ENCODE results near the gene TRIP11. TPM values are rescaled to one million over a fixed set of nuclear protein-coding genes. Genes with fewer than 3 reads are reported as not detected.

The TRIP11 gene
- total and polyA plus RNA-seq, 5 experiments from 2014 or later, result 31.4 to 76.3 (median 57.6) TPM

GRCh38 chr14:91946622-91947474 lies 93.0 kb downstream of the TRIP11 start:
- Mint-ChIP-seq H3K27ac (peak overlapping the region in 5 of 10 donors; percentile 51 to 90 (median 79)), H3K36me3 (no peaks in the 10 kb centered on the region), H3K4me3 (peak overlapping the region; percentile 80 to 94 (median 89)), H3K9me3 (peaks cover 0 to 1% (median 0%) of the 10 kb centered on the region in 9 donors), H3K27me3 (peaks cover 9 to 28% (median 20%) of the 10 kb centered on the region in 5 donors), H3K4me1 (peaks cover 12 to 26% (median 18%) of the 10 kb centered on the region in 4 donors)
- ATAC-seq (peak in 1 of 2 donors; percentile 68), DNase-seq (peak in 2 of 10 donors; percentile 0 to 14)
- POLR2A ChIA-PET, result interaction anchor here (0.6 kb wide), 1 partner anchor 37 kb away, joined by 3 read pairs; no protein-coding TSS in a partner anchor

DNA sequence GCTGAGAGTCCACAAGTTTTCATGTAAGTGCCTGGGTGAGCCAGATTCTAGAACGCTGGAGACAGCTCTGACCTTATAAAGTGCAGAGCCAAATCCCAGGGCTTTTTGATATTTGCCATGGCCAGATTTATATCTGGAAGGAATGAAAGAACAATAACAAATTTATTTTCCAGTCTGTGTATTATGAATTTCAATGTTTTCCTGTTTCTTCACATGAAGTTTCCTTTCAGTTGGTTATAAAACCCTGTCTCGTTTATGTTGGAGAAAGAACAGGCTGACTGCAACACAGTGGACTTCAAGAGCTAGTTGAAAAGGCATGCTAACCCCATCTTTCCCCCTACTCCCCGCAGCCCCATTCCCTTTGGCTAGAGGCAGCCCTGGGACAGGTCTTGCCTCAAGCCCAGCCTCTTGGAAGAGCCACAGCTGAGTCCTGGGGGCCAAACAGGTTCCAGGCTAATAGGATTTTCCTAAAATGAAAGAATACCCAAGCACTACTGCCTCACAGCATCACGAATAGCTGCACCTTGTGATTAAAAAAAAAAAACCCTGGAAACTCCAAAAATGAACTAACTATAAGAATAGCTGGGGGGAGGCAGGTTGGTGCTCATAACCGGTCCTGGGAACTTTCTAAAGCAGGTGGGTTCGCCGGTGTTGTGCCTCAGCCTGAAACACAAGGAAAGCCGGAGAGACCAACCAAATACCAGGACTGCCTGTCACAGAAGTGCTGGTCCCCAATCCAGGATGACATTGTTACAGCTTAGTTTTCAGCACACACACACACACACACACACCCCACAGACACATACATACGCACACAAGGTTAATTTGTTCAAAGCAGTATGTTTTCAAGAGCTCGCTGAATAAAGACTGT lies 93.9 kb downstream of the TRIP11 start:
- no peak for DNase-seq
- no peaks in the 10 kb centered on the region for H3K36me3 Mint-ChIP-seq
- no peak for ATAC-seq
- H3K4me1 Mint-ChIP-seq, result peaks cover 12 to 26% (median 19%) of the 10 kb centered on the region in 4 donors
- H3K27me3 Mint-ChIP-seq, result peaks cover 9 to 28% (median 20%) of the 10 kb centered on the region in 5 donors
- H3K9me3 Mint-ChIP-seq, result peaks cover 0 to 1% (median 0%) of the 10 kb centered on the region in 9 donors
- POLR2A ChIA-PET, result interaction anchor here (0.7 kb wide), 1 partner anchor 816 kb away, joined by 4 read pairs; no protein-coding TSS in a partner anchor
- no peak overlapping the region for H3K27ac Mint-ChIP-seq
- H3K4me3 Mint-ChIP-seq, result peak overlapping the region in 7 of 10 donors; percentile 20 to 94 (median 89)

DNA sequence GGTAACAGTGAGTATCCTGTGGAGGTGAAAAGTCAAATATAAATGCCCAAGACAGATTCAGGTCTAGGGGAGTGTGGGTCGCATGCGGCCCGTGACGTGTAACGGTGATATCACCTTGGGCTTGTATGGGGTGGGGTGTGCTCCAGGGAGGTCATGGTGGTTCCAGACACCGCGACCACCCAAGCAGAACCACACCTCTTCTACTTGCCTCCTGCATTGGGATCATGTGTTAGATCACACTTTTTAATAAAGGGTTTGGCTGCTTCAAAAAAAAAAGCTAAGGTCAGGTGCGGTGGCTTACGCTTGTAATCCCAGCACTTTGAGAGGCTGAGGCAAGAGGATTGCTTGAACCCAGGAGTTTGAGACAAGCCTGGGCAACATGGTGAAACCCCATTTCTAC lies 96.9 kb downstream of the TRIP11 start:
- peaks cover 9 to 25% (median 19%) of the 10 kb centered on the region in 5 donors for H3K27me3 Mint-ChIP-seq
- POLR2A ChIA-PET, result interaction anchor here (0.6 kb wide), 1 partner anchor 471 kb away, joined by 7 read pairs; no protein-coding TSS in a partner anchor
- no peak overlapping the region for H3K27ac Mint-ChIP-seq
- no peak overlapping the region for H3K4me3 Mint-ChIP-seq
- no peaks in the 10 kb centered on the region for H3K36me3 Mint-ChIP-seq
- ATAC-seq (no peak), DNase-seq (no peak)
- peaks cover 11 to 21% (median 16%) of the 10 kb centered on the region in 4 donors for H3K4me1 Mint-ChIP-seq
- H3K9me3 Mint-ChIP-seq, result peaks cover 0 to 1% (median 0%) of the 10 kb centered on the region in 9 donors

DNA sequence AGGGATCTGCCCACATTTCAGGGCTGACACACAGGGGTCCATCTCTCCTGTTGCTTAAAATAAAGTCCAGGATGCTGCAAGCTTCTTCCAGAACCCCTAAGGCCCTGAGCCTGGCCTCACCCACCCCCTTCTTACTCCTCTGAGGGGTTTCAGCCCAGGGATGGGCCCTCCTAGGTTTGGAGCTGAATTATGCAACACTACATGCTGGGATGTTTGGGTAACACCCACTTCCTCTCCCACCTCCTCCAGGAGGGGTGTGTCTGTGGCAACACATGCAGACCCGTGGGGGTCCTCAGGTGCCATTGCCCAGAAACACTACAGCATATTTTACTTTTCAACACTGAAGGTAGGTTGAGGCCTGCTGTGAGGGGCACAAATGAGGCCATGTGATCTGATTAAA lies 97.7 kb downstream of the TRIP11 start:
- Mint-ChIP-seq H3K4me1 (peaks cover 10 to 17% (median 12%) of the 10 kb centered on the region in 4 donors), H3K4me3 (no peak overlapping the region), H3K27ac (no peak overlapping the region), H3K36me3 (no peaks in the 10 kb centered on the region), H3K9me3 (peaks cover 0 to 1% (median 0%) of the 10 kb centered on the region in 9 donors), H3K27me3 (peaks cover 9 to 25% (median 19%) of the 10 kb centered on the region in 5 donors)
- DNase-seq (no peak), ATAC-seq (no peak)
- POLR2A ChIA-PET, result no interaction called here

GRCh38 chr14:91940209-91940608 lies 99.7 kb downstream of the TRIP11 start:
- Mint-ChIP-seq H3K36me3 (no peaks in the 10 kb centered on the region), H3K27ac (no peak overlapping the region), H3K4me3 (no peak overlapping the region), H3K4me1 (peaks cover 3 to 6% (median 4%) of the 10 kb centered on the region in 4 donors), H3K27me3 (peaks cover 9 to 20% (median 11%) of the 10 kb centered on the region in 5 donors), H3K9me3 (peaks cover 0 to 2% (median 0%) of the 10 kb centered on the region in 9 donors)
- ATAC-seq, result no peak
- DNase-seq, result no peak
- POLR2A ChIA-PET, result no interaction called here

DNA sequence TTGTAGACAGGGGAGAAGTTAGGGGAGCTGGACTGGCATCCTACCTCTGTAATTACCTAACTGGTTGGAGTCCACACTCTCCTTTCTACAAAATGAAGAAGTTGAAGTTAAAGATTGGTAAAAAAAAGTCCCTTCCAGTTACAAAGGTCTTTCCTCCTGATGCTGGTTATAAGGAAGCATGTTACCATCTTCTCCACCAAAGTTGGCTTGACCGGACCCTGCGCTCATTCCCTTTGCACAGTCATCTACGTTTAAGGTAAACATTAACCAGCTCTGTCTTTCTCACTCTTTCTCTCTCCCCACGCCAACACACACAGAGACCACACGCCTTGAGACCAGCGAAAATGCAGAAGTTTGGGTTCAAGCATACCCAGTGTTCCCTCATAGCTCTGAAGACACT lies 104.3 kb downstream of the TRIP11 start:
- DNase-seq, result no peak
- Mint-ChIP-seq H3K27ac (no peak overlapping the region), H3K27me3 (no peaks in the 10 kb centered on the region), H3K36me3 (no peaks in the 10 kb centered on the region), H3K9me3 (peaks cover 0 to 2% (median 0%) of the 10 kb centered on the region in 9 donors), H3K4me1 (no peaks in the 10 kb centered on the region), H3K4me3 (no peak overlapping the region)
- no peak for ATAC-seq
- POLR2A ChIA-PET, result no interaction called here

GRCh38 chr14:91934554-91935285 lies 105.1 kb downstream of the TRIP11 start:
- DNase-seq, result no peak
- H3K4me1 Mint-ChIP-seq, result no peaks in the 10 kb centered on the region
- H3K27ac Mint-ChIP-seq, result no peak overlapping the region
- ATAC-seq, result no peak
- H3K27me3 Mint-ChIP-seq, result no peaks in the 10 kb centered on the region
- peaks cover 0 to 2% (median 0%) of the 10 kb centered on the region in 9 donors for H3K9me3 Mint-ChIP-seq
- no peaks in the 10 kb centered on the region for H3K36me3 Mint-ChIP-seq
- no peak overlapping the region for H3K4me3 Mint-ChIP-seq
- POLR2A ChIA-PET, result no interaction called here

GRCh38 chr14:91931478-91932088 lies 108.3 kb downstream of the TRIP11 start:
- no peak overlapping the region for H3K27ac Mint-ChIP-seq
- no peak for ATAC-seq
- peaks cover 0 to under 1% (median 0%) of the 10 kb centered on the region in 9 donors for H3K9me3 Mint-ChIP-seq
- no peaks in the 10 kb centered on the region for H3K27me3 Mint-ChIP-seq
- H3K4me1 Mint-ChIP-seq, result no peaks in the 10 kb centered on the region
- no peak overlapping the region for H3K4me3 Mint-ChIP-seq
- no peak for DNase-seq
- POLR2A ChIA-PET, result no interaction called here
- no peaks in the 10 kb centered on the region for H3K36me3 Mint-ChIP-seq

DNA sequence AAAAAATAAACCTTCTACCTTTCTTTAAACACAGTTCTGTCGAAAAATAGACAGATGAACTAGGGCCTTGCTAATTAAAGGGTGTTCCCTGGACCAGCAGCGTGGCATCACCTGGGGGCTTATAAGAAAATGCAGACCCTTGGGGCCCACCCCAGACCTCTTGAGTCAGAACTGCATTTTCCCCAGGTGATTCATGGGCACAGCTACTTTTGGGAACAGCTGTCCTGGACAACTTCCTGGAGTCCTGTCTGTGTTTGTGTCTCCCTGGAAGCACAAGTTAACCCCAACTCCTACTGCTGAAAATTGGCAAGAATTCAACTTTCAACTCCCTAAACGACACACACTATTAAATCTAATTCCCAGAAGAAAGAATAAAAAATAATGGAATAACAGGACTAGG lies 110.2 kb downstream of the TRIP11 start:
- no peak for ATAC-seq
- H3K4me1 Mint-ChIP-seq, result no peaks in the 10 kb centered on the region
- H3K27ac Mint-ChIP-seq, result no peak overlapping the region
- H3K27me3 Mint-ChIP-seq, result no peaks in the 10 kb centered on the region
- no peaks in the 10 kb centered on the region for H3K9me3 Mint-ChIP-seq
- no peak overlapping the region for H3K4me3 Mint-ChIP-seq
- H3K36me3 Mint-ChIP-seq, result no peaks in the 10 kb centered on the region
- POLR2A ChIA-PET, result no interaction called here
- DNase-seq, result no peak

DNA sequence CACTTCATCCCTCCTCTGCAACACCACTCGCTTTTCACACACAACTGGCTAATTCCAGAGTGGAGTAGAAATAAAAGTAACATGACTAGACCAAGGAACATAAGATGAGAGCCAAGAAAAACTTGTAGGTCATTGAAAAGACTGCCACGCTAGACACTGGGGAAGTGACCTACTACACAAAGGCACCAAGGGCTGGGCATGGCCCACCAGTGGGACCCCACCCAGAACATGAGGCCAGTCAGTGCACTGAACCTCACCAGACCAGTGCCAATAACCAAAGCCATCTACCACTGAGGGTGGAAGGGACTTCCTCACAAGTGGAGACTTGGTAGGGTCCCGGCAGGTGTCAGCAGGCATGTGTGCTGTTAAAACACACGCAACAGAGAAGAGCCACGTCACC lies 112.1 kb downstream of the TRIP11 start:
- POLR2A ChIA-PET, result no interaction called here
- no peaks in the 10 kb centered on the region for H3K36me3 Mint-ChIP-seq
- H3K27me3 Mint-ChIP-seq, result no peaks in the 10 kb centered on the region
- peak overlapping the region in 1 of 10 donors; percentile 77 for H3K27ac Mint-ChIP-seq
- ATAC-seq, result no peak
- no peak overlapping the region for H3K4me3 Mint-ChIP-seq
- no peaks in the 10 kb centered on the region for H3K4me1 Mint-ChIP-seq
- no peak for DNase-seq
- no peaks in the 10 kb centered on the region for H3K9me3 Mint-ChIP-seq

DNA sequence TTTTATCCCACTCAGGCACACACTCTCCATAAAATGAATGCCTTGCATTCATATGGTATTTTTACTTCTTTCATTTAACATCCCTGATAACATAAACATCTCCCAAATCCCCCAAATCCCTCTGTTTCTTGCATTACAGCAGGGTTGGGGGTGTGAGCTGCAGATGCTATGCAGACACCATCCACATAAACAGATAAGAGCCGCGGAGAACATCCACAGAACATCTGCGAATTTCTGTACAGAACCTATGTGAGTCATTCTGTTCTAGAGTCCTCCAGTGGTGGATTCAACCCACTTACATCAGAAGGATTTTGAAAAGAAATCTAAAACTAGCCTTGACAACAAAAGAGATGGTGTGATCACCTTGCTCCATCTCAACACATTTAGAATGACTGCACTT lies 112.7 kb downstream of the TRIP11 start:
- no peaks in the 10 kb centered on the region for H3K9me3 Mint-ChIP-seq
- no peak overlapping the region for H3K4me3 Mint-ChIP-seq
- POLR2A ChIA-PET, result no interaction called here
- H3K36me3 Mint-ChIP-seq, result no peaks in the 10 kb centered on the region
- no peaks in the 10 kb centered on the region for H3K27me3 Mint-ChIP-seq
- no peak for ATAC-seq
- DNase-seq, result no peak
- H3K4me1 Mint-ChIP-seq, result no peaks in the 10 kb centered on the region
- no peak overlapping the region for H3K27ac Mint-ChIP-seq

Measured in naive thymus-derived CD8-positive, alpha-beta T cell (primary cell).